VCaP (cell line): ENCODE measurements around the gene CHD6.

Source experiments
- H3K27ac ChIP-seq: fragments of 450-650 bp; 2 replicates; pipeline ENCODE4 v1.5.1; 2017
- TF ChIP-seq, protein P1 (sequence below): fragments of 450-650 bp; conservative IDR thresholded peaks from 2 replicates; pipeline ENCODE4 v1.5.1; 2017; ENCODE audit warnings: mild to moderate bottlenecking, moderate library complexity

The CHD6 gene

DNA sequence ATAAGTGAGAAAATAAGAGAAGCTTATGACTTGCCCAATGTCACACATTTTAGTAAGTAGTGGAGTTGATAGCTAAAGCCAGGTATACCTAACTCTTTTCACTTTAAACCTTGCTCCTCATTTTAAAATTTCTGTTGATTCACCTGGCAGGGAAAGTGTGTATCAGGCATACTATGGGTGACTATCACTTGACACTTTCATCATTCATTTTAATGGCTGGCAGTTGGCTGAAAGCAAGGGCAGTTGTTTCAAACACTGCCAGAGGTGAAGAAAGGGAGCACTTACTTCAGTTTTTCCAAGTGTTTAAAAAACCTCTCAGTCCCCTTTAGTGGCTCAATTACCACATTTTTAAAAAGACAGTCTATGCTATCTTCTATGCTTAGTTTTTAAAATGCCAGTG is 173.4 kb downstream of the CHD6 start:
- H3K27ac ChIP-seq, result no peak overlapping the region
- TF ChIP-seq, protein P1, sequence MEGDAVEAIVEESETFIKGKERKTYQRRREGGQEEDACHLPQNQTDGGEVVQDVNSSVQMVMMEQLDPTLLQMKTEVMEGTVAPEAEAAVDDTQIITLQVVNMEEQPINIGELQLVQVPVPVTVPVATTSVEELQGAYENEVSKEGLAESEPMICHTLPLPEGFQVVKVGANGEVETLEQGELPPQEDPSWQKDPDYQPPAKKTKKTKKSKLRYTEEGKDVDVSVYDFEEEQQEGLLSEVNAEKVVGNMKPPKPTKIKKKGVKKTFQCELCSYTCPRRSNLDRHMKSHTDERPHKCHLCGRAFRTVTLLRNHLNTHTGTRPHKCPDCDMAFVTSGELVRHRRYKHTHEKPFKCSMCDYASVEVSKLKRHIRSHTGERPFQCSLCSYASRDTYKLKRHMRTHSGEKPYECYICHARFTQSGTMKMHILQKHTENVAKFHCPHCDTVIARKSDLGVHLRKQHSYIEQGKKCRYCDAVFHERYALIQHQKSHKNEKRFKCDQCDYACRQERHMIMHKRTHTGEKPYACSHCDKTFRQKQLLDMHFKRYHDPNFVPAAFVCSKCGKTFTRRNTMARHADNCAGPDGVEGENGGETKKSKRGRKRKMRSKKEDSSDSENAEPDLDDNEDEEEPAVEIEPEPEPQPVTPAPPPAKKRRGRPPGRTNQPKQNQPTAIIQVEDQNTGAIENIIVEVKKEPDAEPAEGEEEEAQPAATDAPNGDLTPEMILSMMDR, result no peak

DNA sequence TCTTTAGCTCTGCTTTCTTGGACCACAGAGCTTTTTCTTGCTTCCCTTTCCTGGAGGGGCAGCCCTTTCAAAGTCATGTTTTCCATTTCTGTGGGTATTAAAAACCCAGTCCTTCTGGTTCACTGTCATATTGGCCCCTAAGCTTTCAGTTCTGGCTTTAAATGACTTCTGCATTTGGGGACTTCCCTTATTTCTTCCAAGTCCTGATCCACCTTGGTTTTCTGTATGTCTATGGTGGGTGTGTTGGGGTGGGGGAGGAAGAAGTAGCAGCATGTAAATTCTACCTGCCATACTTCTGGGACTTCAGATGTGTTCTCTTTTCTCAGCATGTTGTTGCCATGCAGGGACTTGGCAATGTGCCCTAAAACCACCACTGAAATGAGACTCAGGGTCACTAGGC is 174.5 kb downstream of the CHD6 start:
- H3K27ac ChIP-seq, result no peak overlapping the region
- TF ChIP-seq, protein P1, result no peak

DNA sequence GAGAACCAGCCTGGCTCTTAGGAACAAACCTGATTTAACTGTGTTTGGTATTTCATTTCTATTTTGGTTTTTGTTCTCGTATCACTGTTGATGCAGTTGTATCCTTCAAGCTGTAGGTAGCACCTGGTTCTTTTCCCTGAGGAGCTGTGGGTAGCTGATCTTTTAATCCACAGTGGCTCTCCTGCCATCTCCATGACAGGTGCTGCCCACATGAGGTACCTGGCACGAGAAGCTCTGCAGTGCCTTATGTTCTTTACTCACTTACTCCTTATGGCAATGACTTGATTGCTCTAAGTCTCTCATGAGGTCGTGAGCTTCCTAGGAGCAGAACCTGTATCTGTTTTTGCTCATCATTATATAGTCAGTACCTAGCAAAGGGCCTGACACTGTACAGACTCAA is 177.3 kb downstream of the CHD6 start:
- TF ChIP-seq, protein P1, result no peak
- no peak overlapping the region for H3K27ac ChIP-seq

DNA sequence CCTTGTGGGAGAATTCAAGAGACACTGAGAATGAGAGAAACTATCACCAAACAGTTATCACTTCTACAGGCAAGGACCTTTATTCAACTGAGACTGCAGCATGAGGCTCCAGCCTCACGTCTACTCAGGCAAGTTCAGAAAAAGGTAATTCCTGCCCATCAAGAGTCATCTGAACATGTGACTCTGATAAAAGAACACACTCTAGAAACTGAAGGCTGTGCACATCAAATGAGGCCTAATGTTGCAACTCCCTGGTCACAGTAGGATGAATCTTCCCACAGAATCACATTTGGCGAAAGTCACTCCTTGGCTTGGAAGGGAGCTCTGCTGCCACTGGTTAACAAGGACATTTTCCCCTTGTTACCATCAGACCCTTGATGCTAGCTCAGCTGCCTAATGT is 180.3 kb downstream of the CHD6 start:
- H3K27ac ChIP-seq, result no peak overlapping the region
- TF ChIP-seq, protein P1, result no peak

DNA sequence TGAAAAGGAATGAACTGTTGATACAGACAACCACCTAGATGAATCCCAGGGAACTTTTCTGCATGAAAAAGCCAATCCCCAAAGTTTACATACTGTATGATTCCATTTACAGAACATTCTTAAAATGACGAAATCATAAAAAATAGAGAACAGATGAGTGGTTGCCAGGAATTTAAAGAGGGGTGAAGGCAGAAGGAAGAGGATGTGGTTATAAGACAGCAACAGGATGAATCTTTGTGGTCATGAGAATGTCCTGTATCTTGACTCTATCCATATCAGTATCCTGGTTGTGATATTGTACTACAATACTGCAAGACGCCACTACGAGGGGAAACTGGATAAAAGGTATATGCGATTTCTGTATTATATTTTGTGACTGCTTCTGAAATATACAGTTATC is 181.5 kb downstream of the CHD6 start:
- TF ChIP-seq, protein P1, result no peak
- H3K27ac ChIP-seq, result no peak overlapping the region

DNA sequence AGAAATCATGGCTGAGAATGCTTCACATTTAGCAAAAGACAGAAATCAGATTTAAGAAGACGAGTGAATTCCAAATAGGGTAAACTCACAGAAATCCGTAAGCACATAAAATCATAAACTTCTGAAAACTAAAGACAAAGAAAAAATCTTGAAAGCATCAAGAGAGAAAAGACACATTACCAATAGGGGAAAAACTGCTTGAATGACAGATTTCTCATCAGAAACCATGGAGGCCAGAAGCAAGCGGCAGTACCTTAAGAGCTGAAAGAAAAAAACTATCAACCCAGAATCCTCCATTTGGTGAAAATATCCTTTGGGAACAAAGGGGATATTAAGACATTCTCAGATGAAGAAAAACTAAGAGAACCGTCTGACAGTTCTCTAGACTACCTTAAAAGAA is 185.0 kb downstream of the CHD6 start:
- TF ChIP-seq, protein P1, result no peak
- H3K27ac ChIP-seq, result no peak overlapping the region

DNA sequence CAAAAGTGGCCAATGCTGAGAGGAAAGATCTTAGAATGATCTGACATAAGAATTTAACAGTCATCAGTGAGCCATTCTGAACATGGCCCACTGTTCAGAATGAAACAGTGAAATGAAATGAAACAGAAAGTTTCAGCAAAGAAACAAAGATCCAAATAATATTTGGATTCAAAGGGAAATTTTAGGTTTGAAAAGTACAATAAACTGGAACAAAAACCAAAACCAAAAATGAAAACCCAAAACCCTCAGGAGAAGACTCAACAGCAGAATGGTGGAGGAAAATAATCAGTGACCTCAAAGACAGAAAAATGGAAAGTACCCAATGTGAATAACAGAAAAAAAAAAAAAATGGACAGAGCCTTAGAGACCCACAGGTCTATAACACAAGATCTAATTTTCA is 185.4 kb downstream of the CHD6 start:
- H3K27ac ChIP-seq, result no peak overlapping the region
- TF ChIP-seq, protein P1, result no peak

DNA sequence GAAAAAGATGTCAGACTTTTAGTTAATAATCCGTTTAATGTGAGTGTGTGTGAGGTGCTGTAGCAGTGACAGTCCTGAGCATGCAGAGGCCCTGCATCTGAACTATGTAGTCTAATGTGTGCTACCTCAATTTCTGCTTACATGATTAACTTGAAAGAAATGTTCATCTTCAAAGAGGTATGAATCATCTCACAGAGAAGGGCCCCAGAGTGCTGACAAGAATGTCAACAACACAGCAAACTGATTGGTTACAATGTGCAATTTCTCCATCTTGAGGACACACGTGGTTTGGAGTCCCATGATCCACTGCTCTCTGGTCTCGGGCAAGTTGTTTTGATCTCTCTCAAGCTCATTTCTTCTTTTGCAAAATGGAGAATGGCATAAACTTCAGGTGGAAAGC is 189.9 kb downstream of the CHD6 start:
- TF ChIP-seq, protein P1, result no peak
- H3K27ac ChIP-seq, result no peak overlapping the region
